Measurements from ENCODE around the gene HOMER1.
"Not testable (repeated sequence)": the region's sequence is repeated elsewhere in the genome, so short reads cannot be mapped to it uniquely, and the experiment has no call there.

The HOMER1 gene

DNA sequence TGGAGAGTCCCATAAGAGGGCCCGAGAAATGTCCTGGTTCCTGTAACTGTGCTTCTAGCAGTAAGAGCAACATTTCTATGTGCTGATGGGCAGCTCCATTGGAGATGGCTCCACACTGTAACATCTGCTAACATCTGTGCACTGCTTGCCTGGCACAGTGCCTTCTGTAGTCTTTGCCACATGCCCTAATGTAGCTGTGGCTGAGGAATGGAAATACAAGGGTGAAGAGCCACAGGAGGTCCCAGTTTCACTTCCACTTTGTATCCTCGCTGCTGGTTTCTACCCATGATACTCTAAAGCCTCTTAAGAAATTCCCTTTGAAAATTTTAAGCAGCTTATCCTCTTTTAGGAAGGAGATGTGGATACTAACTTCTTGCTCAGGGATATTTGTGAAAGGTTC is 97.4 kb downstream of the HOMER1 start:
- DNase-seq (ENCODE audit: low read depth), result no peak

DNA sequence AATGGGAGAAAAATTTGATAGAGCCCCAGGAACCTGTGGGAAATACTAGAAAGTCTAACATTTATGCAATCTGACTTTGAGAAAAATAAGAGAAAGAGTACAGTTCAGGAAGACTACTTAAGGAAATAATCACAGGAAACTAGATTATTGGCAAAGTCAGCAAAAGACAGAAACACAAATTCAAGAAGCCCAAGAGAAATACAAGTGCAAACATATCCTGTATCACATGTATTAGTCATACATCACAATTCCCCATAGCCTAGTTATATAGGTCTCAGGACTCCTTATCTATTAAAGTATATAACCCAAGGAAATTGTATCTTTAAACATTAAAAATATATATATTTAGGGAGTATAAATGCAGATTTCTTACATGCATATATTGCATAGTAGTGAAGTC is 100.8 kb downstream of the HOMER1 start:
- DNase-seq (ENCODE audit: low read depth), result no peak

DNA sequence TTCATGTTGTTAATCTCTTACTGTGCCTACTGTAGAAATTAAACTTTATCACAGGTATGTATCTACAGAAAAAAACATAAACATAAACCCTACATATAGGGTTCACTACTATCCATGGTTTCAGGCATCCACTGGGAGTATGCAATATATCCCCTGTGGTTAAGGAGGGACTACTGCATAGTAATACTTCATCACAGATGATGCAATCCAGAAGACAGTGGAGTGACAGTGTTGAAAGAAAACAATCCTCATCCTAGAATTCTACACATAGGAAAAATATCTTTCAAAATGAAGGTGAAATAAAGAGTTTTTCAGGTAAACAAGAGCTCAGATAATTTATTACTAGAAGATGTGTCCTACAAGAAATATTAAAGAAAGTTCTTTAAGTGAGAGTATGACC is 105.9 kb downstream of the HOMER1 start:
- peak; percentile 10 for DNase-seq (ENCODE audit: low read depth)

DNA sequence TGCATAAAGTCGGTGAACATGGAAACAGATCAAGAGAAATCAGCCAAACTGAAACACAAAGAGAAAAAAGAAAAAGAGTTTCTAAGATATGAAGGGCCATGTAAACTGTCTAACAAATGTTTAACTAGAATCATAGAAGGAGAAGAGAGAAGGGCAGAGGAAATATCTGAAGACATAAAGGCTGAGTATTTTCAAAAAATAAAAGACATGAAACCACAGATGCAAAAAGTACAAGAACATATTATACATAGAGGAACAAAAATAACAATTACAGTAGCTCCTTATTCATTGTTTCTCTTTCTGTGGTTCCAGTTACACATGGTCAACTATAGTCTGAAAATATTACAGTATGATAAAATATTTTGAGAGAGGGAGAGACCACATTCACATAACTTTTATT is 106.3 kb downstream of the HOMER1 start:
- no peak for DNase-seq (ENCODE audit: low read depth)

DNA sequence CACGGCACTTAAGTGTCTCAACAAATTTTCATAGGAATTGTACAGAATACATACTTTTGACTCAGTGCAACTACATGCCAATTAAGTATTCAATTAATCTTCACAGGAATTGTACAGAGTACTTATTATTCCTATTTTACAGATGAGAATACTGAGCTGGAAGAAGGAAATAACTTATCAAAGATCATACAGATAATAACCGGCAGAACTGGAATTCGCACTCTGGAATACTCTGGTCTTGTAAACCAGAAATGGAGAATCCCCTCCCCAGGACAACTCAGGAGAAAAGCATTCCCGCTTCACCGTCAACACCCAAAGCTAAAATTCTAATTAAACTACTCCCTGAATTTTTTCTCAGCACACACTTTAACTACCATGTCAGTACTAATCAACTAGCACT is 112.7 kb downstream of the HOMER1 start:
- no peak for DNase-seq (ENCODE audit: low read depth)

DNA sequence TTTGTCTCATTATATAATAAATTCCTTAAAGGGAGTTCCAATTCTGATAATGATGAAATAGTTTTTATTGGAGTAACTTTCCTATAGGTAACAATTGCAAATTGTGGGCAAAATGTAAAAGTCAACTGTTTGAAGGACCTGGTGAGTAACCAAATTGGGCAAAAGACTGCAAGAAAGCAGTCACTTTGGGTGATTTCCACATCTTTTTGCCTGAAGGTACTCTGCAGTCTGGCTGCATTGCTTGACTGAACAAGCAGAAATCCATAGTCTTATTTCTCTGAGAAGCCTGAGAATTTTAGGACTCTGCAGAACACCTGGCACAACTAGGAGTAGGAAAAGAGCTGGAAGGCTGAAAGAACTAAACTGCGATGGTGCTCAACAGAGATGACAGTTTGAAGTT is 114.9 kb downstream of the HOMER1 start:
- no peak for DNase-seq (ENCODE audit: low read depth)

DNA sequence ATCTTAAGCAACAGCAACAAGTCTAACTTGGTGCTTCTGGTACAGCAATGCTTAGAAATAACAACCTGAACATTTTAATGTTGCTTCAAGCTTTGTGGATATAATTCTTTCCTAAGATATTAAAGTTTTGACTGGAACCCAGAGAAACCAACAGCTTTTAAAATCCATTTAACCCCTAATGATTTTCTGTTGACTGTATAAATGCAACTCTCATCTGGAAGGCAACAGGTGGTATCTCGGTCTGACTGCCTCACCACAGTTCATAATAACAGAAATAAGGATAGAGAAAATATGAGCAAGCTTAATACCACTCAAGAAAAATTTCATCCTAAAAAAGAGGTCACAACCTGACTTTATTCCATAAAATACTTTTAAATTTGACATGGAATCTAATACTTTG is 116.9 kb downstream of the HOMER1 start:
- no peak for DNase-seq (ENCODE audit: low read depth)

DNA sequence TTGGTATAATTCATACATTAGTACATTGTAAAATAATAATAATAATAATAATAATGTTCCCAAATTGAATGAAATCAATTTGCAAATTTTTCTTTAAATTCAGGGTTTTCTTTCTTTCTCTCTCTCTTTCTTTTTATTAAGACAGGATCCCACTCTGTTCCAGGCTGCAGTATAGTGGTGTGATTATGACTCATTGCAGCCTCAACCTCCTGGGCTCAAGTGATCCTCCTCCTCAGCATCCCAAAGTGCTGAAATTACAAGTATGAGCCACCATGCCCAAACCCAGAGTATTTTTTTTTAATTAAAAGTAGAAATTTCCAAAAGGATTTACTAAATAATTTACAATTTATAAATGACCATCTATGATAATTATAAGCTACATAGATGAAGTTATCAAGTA is 117.7 kb downstream of the HOMER1 start:
- peak; percentile 46 for DNase-seq (ENCODE audit: low read depth)

DNA sequence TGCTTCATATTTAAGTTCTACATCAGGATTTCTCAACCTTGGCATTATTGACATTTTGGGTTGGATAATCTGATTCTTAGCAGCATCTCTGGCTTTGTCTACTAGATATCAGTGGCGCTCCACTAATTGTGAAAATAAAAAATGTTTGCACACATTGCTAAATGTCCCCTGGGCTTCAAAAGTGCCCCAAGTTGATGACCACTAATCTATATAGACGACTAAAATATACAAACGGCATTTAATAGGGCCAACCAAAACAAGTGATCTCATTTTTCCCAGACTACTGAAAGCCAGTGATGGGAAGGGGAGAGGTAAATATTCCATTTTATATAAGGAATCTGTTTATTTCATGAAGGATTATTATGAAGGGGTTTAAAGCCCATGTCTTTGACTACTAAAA is 118.6 kb downstream of the HOMER1 start:
- DNase-seq (ENCODE audit: low read depth), result no peak

DNA sequence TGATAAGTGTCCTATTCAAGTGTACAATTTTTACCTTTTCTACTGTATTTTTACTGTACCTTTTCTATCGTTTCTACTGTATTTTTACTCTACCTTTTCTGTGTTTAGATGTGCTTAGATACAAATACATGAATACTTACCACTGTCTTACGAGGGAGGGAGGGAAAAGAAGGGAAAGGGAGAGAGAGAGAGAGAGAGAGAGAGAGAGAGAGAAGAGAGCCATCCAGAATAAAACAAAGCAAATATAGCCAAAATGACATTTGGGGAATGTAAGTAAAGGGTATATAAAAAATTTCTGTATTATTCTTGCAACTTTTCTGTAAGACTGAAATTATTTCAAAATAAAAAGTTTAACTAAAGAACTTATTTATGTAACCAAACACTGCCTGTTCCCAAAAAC is 121.2 kb downstream of the HOMER1 start:
- DNase-seq (ENCODE audit: low read depth), result no peak

DNA sequence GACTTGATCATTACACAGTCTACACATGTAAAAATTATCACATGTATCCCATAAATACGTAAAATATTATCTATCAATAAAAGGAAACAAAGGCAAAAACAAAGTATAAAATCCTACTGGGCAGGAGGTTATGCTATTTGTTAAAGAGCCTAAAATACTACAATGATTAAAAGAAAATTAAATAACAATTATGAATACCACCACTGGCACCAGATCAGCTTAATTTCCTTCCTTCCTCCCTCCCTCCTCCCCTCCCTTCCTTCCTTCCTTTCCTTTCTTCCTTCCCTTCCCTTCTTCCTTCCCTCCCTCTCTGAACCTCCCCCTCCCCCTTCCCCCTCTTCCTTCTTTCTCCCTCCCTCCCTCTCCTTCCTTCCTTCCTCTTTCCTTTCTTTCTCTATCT is 127.3 kb downstream of the HOMER1 start:
- no peak for DNase-seq (ENCODE audit: low read depth)

DNA sequence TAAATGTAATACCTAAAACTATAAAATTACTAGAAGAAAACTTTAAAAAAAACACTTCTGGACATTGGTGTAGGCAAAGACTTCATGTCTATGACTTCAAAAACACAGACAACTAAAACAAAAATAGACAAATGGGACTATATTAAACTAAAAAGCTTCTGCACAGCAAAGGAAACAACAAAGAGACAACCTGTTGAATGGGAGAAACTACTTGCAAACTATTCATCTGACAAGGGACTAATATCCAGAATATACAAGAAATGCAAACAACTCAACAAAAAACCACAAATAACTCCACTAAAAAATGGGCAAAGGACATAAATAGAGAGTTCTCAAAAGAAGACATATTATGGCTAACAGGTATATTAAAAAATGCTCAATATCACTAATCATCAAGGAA is 128.8 kb downstream of the HOMER1 start:
- not testable (repeated sequence) for DNase-seq (ENCODE audit: low read depth)

DNA sequence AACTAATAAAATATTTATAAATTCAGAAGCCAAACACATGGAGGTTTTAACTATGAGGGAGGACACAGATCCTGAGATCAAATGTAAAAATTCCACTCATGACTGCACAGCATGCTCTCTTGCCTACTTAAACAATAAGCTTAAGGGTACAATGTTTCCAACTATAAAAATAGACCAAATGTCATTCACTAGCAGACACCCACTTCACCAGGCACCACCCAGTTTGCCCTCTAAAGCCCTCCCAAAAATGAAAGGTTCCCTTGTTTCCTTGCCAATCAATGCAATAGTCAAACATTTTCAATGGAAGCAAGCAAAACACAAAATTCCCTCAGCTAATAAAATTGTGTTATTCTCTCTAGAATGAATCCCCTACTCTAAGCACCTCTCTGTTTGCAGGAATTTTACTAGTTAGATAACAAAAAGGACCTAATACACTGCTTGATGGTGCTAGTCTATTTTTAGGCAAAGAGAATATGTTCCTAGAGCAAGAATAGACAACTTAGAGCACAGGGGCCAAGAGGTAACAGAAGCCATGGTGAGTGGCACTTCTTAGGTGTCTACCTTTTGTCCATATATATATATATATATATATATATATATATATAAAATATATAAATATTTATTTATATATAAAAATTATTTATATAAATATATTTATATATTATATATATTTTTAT is 135.3 kb downstream of the HOMER1 start:
- DNase-seq (ENCODE audit: low read depth), result no peak

DNA sequence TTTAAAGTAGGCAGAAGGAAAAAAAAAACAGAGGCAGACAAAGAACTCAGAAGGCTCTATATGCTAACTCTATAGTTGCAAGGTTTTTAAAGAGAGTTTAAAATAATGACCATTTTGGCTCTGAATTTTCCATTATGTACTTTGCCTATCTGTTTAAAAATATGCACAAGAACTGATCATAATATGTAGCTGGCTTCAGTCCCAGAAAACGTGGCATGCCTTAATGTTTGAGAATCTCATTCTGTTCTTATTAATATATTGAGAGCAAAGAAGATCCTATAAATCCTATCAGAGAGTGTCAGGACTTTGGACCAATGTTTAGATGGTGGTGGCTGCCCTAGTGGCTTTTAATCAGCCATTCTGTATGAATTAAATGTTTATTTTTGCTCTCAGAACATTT is 156.5 kb downstream of the HOMER1 start:
- DNase-seq (ENCODE audit: low read depth), result no peak

DNA sequence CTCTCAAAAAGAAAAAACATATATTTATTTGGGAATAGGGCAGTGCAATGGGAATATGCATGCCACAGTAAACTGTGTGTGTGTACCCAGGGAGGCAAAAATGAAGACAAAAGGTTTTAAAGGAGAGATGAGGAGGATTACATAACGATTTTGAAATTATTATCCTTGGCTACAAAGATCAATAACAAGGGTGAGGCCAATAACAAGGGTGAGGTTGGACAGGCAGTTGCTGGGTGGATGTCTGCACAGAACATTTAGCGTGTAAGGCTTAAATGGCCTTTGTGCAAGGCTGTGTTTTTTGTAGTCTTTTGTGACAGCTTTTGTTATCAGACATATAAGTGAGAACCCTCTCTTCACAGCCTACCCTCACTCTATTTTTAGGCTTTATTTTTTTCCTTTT is 164.1 kb downstream of the HOMER1 start:
- DNase-seq (ENCODE audit: low read depth), result no peak

DNA sequence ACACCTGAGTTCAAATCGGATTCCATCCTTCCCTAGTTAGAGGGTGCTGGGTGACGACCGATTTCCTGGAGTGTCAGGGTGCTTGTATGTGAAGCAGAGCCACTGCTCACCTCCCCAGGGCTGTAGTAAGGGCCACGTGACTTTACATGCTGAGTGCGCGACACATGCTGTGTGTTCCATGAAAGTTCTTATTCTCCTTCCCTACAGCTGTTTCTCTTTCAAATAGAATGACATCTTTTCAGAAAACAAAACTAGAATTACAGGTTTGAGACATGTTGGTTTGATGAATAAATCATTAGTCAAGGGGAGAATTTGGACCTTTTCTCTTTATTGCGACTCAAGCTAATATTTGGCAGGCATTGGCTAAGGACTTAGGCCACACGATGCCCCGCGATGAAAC is 164.9 kb downstream of the HOMER1 start:
- DNase-seq (ENCODE audit: low read depth), result no peak

DNA sequence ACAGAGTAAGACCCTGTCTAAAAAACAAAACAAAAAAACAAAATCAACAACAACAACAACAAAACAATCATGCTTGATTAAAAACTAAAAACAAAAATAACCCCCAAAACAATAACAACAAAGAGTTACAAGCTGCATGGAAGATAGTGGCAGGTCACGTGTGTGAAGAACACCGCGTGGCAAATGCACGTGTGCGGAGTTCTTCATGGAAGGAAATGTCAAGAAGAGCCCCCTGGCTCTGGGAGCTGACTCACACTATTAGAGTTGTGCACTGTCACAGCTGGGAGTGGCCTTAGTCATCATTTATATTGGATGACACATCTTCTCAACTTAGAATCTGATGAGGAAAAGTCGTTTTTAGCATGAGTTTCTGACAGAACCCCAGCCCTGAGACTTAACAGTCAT is 167.5 kb downstream of the HOMER1 start:
- DNase-seq (ENCODE audit: low read depth), result peak; percentile 94

DNA sequence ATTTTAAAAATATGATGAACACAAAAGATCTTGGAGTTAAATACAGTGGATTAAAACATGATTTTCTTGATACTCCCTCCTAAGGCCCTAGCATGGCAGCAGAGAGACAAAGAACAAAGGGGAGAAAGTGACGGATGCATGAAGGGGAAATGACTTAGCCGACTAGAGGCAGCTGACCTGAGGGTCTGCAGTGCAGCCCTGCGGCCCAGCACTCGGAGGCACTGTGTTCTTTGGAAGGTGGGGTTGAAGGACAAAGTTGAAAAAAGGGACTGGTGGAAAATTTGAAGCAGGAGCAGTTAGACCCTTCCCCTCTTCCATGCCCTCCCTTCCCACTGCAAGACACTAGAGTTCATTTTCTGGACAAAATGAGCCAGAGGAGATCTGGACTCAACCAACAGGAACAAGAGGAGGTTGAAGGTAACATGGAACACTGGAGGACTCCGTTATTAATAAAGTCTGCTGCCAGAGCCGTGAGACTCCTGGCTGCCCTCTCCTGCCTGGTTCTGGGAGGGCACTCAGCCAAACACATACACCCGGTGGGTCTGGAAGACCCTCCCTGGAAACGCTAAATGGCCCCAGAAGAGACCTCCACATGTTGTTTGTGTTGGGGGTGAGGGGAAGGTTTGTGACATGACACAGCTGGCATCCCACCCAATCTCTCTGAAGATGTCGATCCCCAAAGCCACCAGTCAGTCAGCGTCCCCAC is 179.9 kb downstream of the HOMER1 start:
- no peak for DNase-seq (ENCODE audit: low read depth)

DNA sequence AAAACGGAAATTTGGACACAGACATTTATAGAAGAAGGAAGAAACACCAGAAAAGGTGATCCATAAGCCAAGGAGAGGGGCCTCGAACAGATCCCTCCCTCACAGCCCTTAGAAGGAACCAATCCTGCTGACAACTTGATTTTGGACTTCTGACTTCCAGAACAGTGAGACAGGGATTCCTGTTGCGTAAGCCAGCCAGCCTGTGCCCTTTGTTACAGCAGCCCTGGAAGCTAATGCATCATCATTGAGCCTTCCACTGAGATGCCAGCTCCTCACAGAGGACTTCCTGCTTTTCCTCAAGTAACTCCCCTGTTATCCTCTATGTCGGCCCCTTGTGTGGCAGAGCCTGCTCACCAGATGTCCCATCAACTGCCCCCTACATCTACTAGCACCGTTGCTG is 183.9 kb downstream of the HOMER1 start:
- DNase-seq (ENCODE audit: low read depth), result peak; percentile 31

DNA sequence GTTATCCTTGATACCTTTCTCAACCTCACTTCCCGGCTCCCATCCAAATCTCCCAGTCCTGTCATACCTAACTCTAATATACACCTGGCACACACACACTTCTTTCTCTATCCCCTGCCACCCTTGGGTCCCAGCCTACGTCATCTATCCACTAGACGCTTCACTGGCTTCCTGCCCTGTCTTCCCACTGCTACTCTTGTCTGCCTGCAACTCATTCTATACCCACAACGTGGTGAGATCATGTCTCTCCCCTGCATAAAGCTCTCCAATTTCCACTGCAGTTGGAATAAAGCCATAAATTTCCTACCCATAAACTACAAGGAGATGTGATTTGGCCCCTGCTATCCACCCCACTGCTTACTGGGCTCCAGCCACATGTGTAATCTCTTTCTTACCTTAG is 184.5 kb downstream of the HOMER1 start:
- DNase-seq (ENCODE audit: low read depth), result no peak

Measured in ELR (cell line).